OCI-LY7 (cell line): ENCODE measurements around the gene ADPRH. TPM values are rescaled to one million over a fixed set of nuclear protein-coding genes. Genes with fewer than 3 reads are reported as not detected.

ENCODE experiments used
- Bru-seq: library from RNA; stranded (reverse); fragments of 400-500 nt; gene quantifications from one replicate; lab custom pipeline; 2021; lab: Mats Ljungman, UMichigan
- BruChase-seq, 2 experiments: library from RNA; stranded (reverse); fragments of 400-500 nt; gene quantifications; one replicate each; lab custom pipeline; 2021; lab: Mats Ljungman, UMichigan
- BruUV-seq: library from RNA; stranded (reverse); fragments of 400-500 nt; replicated peaks from 2 replicates; lab custom pipeline; 2021; lab: Mats Ljungman, UMichigan
- CTCF ChIA-PET: fragments of 300-600 bp; sonication (Branson Sonifier 250); formaldehyde crosslinking; loops from one replicate; lab custom pipeline; 2022; ENCODE audit warnings: antibody characterized with exemption; ENCODE audit not compliant: unreplicated experiment; lab: Charles Lee
- POLR2A ChIA-PET: fragments of 300-600 bp; sonication (Branson Sonifier 250); formaldehyde crosslinking; loops from one replicate; lab custom pipeline; 2022; ENCODE audit warnings: antibody characterized with exemption; lab: Charles Lee
- DNase-seq: peaks from one replicate; pipeline ENCODE4 v3.0.0-alpha.2; 2015; ENCODE audit warnings: low spot score
- H2AFZ ChIP-seq: fragments of 200-600 bp; sonication (generic), shearing (Covaris generic); 2 replicates; pipeline ENCODE4 v1.6.1; 2014; ENCODE audit warnings: mild to moderate bottlenecking, antibody characterized with exemption, low read length, moderate library complexity
- H3K27ac ChIP-seq: fragments of 200-600 bp; sonication (generic); 2 replicates; pipeline ENCODE4 v1.5.1; 2014; ENCODE audit warnings: mixed run types, low read depth, mild to moderate bottlenecking, moderate library complexity, low read length, inconsistent platforms; ENCODE audit not compliant: poor library complexity, severe bottlenecking
- H3K36me3 ChIP-seq: fragments of 200-600 bp; sonication (generic); 2 replicates; pipeline ENCODE4 v1.6.1; 2014; ENCODE audit warnings: mild to moderate bottlenecking, antibody characterized with exemption, low read length, moderate library complexity, mixed read lengths; ENCODE audit not compliant: insufficient read depth
- H3K4me1 ChIP-seq: fragments of 200-600 bp; sonication (generic); 2 replicates; pipeline ENCODE4 v1.5.1; 2014; ENCODE audit warnings: mild to moderate bottlenecking, low read length; ENCODE audit not compliant: insufficient read depth, poor library complexity, severe bottlenecking
- H3K4me2 ChIP-seq: fragments of 200-600 bp; sonication (generic); 2 replicates; pipeline ENCODE4 v1.6.1; 2014; ENCODE audit warnings: mild to moderate bottlenecking, low read length
- H3K4me3 ChIP-seq: fragments of 200-600 bp; sonication (generic); 2 replicates; pipeline ENCODE4 v1.5.1; 2014; ENCODE audit warnings: mild to moderate bottlenecking, low read depth, low read length; ENCODE audit not compliant: poor library complexity, severe bottlenecking
- H3K79me2 ChIP-seq: fragments of 200-600 bp; sonication (generic); 2 replicates; pipeline ENCODE4 v1.6.1; 2016; ENCODE audit warnings: low read depth, mild to moderate bottlenecking, low read length, moderate library complexity, mixed read lengths; ENCODE audit not compliant: insufficient read depth
- H3K9me2 ChIP-seq: fragments of 200-600 bp; sonication (generic); 2 replicates; pipeline ENCODE4 v1.6.1; 2016; ENCODE audit warnings: mild to moderate bottlenecking, low read length, mixed read lengths; ENCODE audit not compliant: insufficient read depth
- H3K9me3 ChIP-seq: fragments of 200-600 bp; sonication (generic); 2 replicates; pipeline ENCODE4 v1.6.1; 2014; ENCODE audit warnings: mild to moderate bottlenecking, mixed run types, low read length, mixed read lengths
- H4K20me1 ChIP-seq: fragments of 200-600 bp; sonication (generic); 2 replicates; pipeline ENCODE4 v1.6.1; 2014; ENCODE audit warnings: mild to moderate bottlenecking, antibody characterized with exemption, low read length, moderate library complexity, mixed read lengths; ENCODE audit not compliant: insufficient read depth
- CTCF ChIP-seq: fragments of 200-600 bp; sonication (generic); conservative IDR thresholded peaks from 2 replicates; pipeline ENCODE4 v1.5.1; 2014; ENCODE audit warnings: mild to moderate bottlenecking, antibody characterized with exemption, low read length, moderate library complexity, mixed read lengths
- EZH2phosphoT487 ChIP-seq: fragments of 200-600 bp; sonication (generic); IDR thresholded peaks from 2 replicates; pipeline ENCODE4 v1.6.1; 2018; ENCODE audit warnings: low read depth, borderline replicate concordance, mild to moderate bottlenecking, mixed run types, antibody characterized with exemption, low read length, moderate library complexity, mixed read lengths
- intact Hi-C: fragments of 100-400 bp; cut with micrococcal nuclease; formaldehyde crosslinking; loops from one replicate; pipeline ENCODE4 v1.10.0; 2022; ENCODE audit not compliant: unreplicated experiment
- long read RNA-seq: library from polyadenylated mRNA; stranded (forward); transcript quantifications from one replicate; pipeline ENCODE4 v2.0.0, GENCODE V29; 2022
- total RNA-seq, 2 experiments: library from RNA; depleted of rRNA in 1 of 2; stranded (reverse); fragments of >200 nt in 1 of 2; shearing (Covaris generic) in 1 of 2; gene quantifications; 2 replicates each; pipeline ENCODE4 v1.2.3, GENCODE V29; 2014 to 2022

ADPRH gene
- total RNA-seq (2014; rRNA removed; shearing (Covaris generic)) (not detected in 2 replicates), total RNA-seq (2022) (not detected in 2 replicates), Bru-seq, nascent RNA (percentile 13 among the genes with signal in this experiment), BruChase-seq, experiment 1, labeled RNA remaining after a 6-hour chase (not detected), BruChase-seq, experiment 2, labeled RNA remaining after a 2-hour chase (not detected)
- long read RNA-seq: 0 reads

GRCh38 chr3:119579366-119580066, at the start of gene ADPRH:
TSS of gene ADPRH (plus strand) at chr3:119579492. CDS start at chr3:119582170, 2,678 bp downstream.
- Histone ChIP-seq H3K27ac (no peak within 1 kb of the TSS), H3K4me3 (peak within 1 kb of the TSS; percentile 42), H3K4me1 (peaks cover 6% of the 10 kb centered on the region), H3K9me3 (no peaks in the 10 kb centered on the region), H3K4me2 (peak within 1 kb of the TSS; percentile 44), H3K36me3 (no peaks in the 10 kb centered on the region), H2AFZ (peak within 1 kb of the TSS; percentile 96), H3K79me2 (no peaks in the 10 kb centered on the region), H4K20me1 (no peaks in the 10 kb centered on the region), H3K9me2 (no peaks in the 10 kb centered on the region)
- intact Hi-C loops: no loop called here
- TF ChIP-seq EZH2phosphoT487 (no peak), CTCF (no peak)
- no TSS peak for BruUV-seq
- CTCF ChIA-PET: no interaction called here
- POLR2A ChIA-PET: no interaction called here
- no peak for DNase-seq

- intact Hi-C loops: no loop called here
- Histone ChIP-seq H3K4me2 (no peak overlapping the region), H3K4me1 (no peaks in the 10 kb centered on the region), H3K9me2 (no peaks in the 10 kb centered on the region), H3K27ac (no peak overlapping the region), H3K36me3 (peaks cover 7% of the 10 kb centered on the region; the same call in 1 of the 2 replicates), H3K79me2 (no peaks in the 10 kb centered on the region), H4K20me1 (no peaks in the 10 kb centered on the region), H3K9me3 (no peaks in the 10 kb centered on the region), H2AFZ (no peak overlapping the region), H3K4me3 (no peak overlapping the region)
- no TSS peak for BruUV-seq
- TF ChIP-seq CTCF (no peak), EZH2phosphoT487 (no peak)
- CTCF ChIA-PET: no interaction called here
- POLR2A ChIA-PET: no interaction called here
- no peak for DNase-seq
Measured at GRCh38 chr3:119529883-119530282, 49.4 kb upstream of the ADPRH start.

- Histone ChIP-seq H3K9me2 (no peaks in the 10 kb centered on the region), H2AFZ (no peak overlapping the region), H3K4me1 (no peaks in the 10 kb centered on the region), H3K36me3 (peaks cover 1% of the 10 kb centered on the region; the same call in 1 of the 2 replicates), H4K20me1 (no peaks in the 10 kb centered on the region), H3K79me2 (no peaks in the 10 kb centered on the region), H3K4me3 (no peak overlapping the region), H3K4me2 (no peak overlapping the region), H3K27ac (no peak overlapping the region), H3K9me3 (no peaks in the 10 kb centered on the region)
- no TSS peak for BruUV-seq
- intact Hi-C loops: no loop called here
- TF ChIP-seq CTCF (no peak), EZH2phosphoT487 (no peak)
- ChIA-PET CTCF (no interaction called here), POLR2A (no interaction called here)
- no peak for DNase-seq
Measured at GRCh38 chr3:119530456-119530855, 48.8 kb upstream of the ADPRH start.
